B cell (primary cell): ENCODE measurements around the gene PRKD2. TPM values are rescaled to one million over a fixed set of nuclear protein-coding genes. Genes with fewer than 3 reads are reported as not detected.
A peak's percentile ranks its signal among the peaks of the same experiment; 100 is the strongest.

ENCODE experiments used
- ATAC-seq: fragments of 200-7000 bp; cut with Tn5 transposase; one replicate; pipeline ENCODE4 v1.10.0; 2021; ENCODE audit warnings: low read depth, mild to moderate bottlenecking, moderate number of reproducible peaks, moderate library complexity
- CTCF ChIA-PET: fragments of 350-600 bp; sonication (Branson Sonifier 250); formaldehyde crosslinking; loops from one replicate; lab custom pipeline; 2021; ENCODE audit warnings: antibody characterized with exemption, inconsistent platforms; lab: Charles Lee
- POLR2A ChIA-PET: fragments of 350-600 bp; sonication (Branson Sonifier 250); formaldehyde crosslinking; loops from one replicate; lab custom pipeline; 2021; ENCODE audit warnings: antibody characterized with exemption; lab: Charles Lee
- DNase-seq: peaks from one replicate; pipeline ENCODE4 v3.0.0; 2013
- H2AFZ ChIP-seq: 2 replicates; pipeline ENCODE4 v1.6.1; 2012; ENCODE audit warnings: mild to moderate bottlenecking, low read depth, low read length; ENCODE audit not compliant: insufficient read depth, poor library complexity, severe bottlenecking
- H3K27ac ChIP-seq, 2 donors: 1 replicate in 1 of 2; 2 replicates in 1 of 2; pipeline ENCODE4 v1.5.1; 2012 to 2013; ENCODE audit warnings: low read length in 2 of 2, mild to moderate bottlenecking in 2 of 2, moderate library complexity in 1 of 2
- H3K27me3 ChIP-seq, 4 experiments: fragments of 200-600 bp in 1 of 4; sonication (generic) in 1 of 4; replicated peaks in 1 of 4; 1 replicate in 2 of 4; 2 replicates in 2 of 4; pipeline versions ENCODE4 v1.6.1 to v1.7.0; 2013 to 2016; ENCODE audit warnings: low read length in 3 of 4, mild to moderate bottlenecking in 2 of 4, mixed read lengths in 1 of 4, moderate library complexity in 1 of 4; ENCODE audit not compliant: insufficient read depth in 4 of 4, control insufficient read depth in 3 of 4; ENCODE audit errors: control extremely low read depth in 1 of 4
- H3K36me3 ChIP-seq, 2 experiments: replicated peaks in 1 of 2; 1 replicate in 1 of 2; 2 replicates in 1 of 2; pipeline versions ENCODE4 v1.6.1 to v1.7.1; 2013; ENCODE audit warnings: low read length in 1 of 2; ENCODE audit not compliant: insufficient read depth in 2 of 2, control insufficient read depth in 1 of 2; ENCODE audit errors: control extremely low read depth in 1 of 2, extremely low read depth in 1 of 2
- H3K4me1 ChIP-seq, 2 donors: fragments of 200-600 bp in 1 of 2; sonication (generic) in 1 of 2; 1 replicate in 1 of 2; 2 replicates in 1 of 2; pipeline versions ENCODE4 v1.5.1 to v1.6.1; 2013 to 2017; ENCODE audit warnings: low read length in 2 of 2; ENCODE audit not compliant: control insufficient read depth in 2 of 2, insufficient read depth in 2 of 2
- H3K4me2 ChIP-seq: replicated peaks from 2 replicates; pipeline ENCODE3; 2012; ENCODE audit warnings: mild to moderate bottlenecking, low read depth, low read length; ENCODE audit not compliant: poor library complexity, severe bottlenecking
- H3K4me3 ChIP-seq, 5 experiments: fragments of 200-600 bp in 1 of 5; sonication (generic) in 1 of 5; 1 replicate in 3 of 5; 2 replicates in 2 of 5; pipeline versions ENCODE4 v1.5.1 to v1.7.0; 2011 to 2016; ENCODE audit warnings: low read length in 4 of 5, mild to moderate bottlenecking in 4 of 5, low read depth in 2 of 5, control low read depth in 1 of 5, moderate library complexity in 1 of 5; ENCODE audit not compliant: insufficient read depth in 1 of 5; ENCODE audit errors: control extremely low read depth in 1 of 5, extremely low read depth in 1 of 5
- H3K79me2 ChIP-seq: fragments of 200-600 bp; sonication (generic); one replicate; pipeline ENCODE4 v1.6.0; 2016; ENCODE audit warnings: low read length; ENCODE audit not compliant: control insufficient read depth, insufficient read depth
- H3K9ac ChIP-seq: fragments of 200-600 bp; sonication (generic); 2 replicates; pipeline ENCODE4 v1.6.1; 2017; ENCODE audit warnings: mild to moderate bottlenecking, low read length, moderate library complexity
- H3K9me3 ChIP-seq, 3 donors: one replicate each; pipeline versions ENCODE4 v1.6.1 to v1.7.1; 2013; ENCODE audit warnings: low read length in 2 of 3; ENCODE audit not compliant: control insufficient read depth in 2 of 3, insufficient read depth in 1 of 3; ENCODE audit errors: control extremely low read depth in 1 of 3
- H4K20me1 ChIP-seq: 2 replicates; pipeline ENCODE4 v1.6.0; 2012; ENCODE audit warnings: mild to moderate bottlenecking, low read length; ENCODE audit not compliant: insufficient read depth, control insufficient read depth, poor library complexity, severe bottlenecking
- H3K27ac Mint-ChIP-seq: one replicate; pipeline ENCODE4 v1.8.0; 2021; ENCODE audit warnings: mixed read lengths
- H3K27me3 Mint-ChIP-seq: one replicate; pipeline ENCODE4 v1.8.0; 2021; ENCODE audit warnings: mixed read lengths
- H3K4me1 Mint-ChIP-seq: one replicate; pipeline ENCODE4 v1.8.0; 2021; ENCODE audit warnings: mixed read lengths
- H3K4me3 Mint-ChIP-seq: one replicate; pipeline ENCODE4 v1.8.0; 2021; ENCODE audit warnings: mixed read lengths
- H3K9me3 Mint-ChIP-seq: one replicate; pipeline ENCODE4 v1.8.0; 2022; ENCODE audit warnings: mixed read lengths; ENCODE audit not compliant: insufficient read depth
- EZH2 ChIP-seq: IDR thresholded peaks from 2 replicates; pipeline ENCODE4 v1.6.1; 2012; ENCODE audit warnings: borderline replicate concordance, low read depth, mild to moderate bottlenecking, moderate library complexity, low read length; ENCODE audit not compliant: insufficient read depth, poor library complexity, severe bottlenecking
- WGBS: methylation state at CpG from one replicate; pipeline ENCODE4 v1.1.5; 2013; ENCODE audit warnings: missing lambda C conversion rate; ENCODE audit not compliant: insufficient coverage; 5-methylcytosine and 5-hydroxymethylcytosine counted together
- intact Hi-C: fragments of 100-400 bp; cut with micrococcal nuclease; formaldehyde crosslinking; loops from one replicate; pipeline ENCODE4 v1.10.0; 2022
- polyA plus RNA-seq: library from polyadenylated mRNA; depleted of rRNA; stranded (reverse); fragments of >200 nt; gene quantifications from 2 replicates; pipeline ENCODE4 v1.2.3, GENCODE V29; 2012
- total RNA-seq, 2 donors: library from RNA; stranded (reverse); fragments of 120-200 nt in 1 of 2; gene quantifications; 1 replicate in 1 of 2; 2 replicates in 1 of 2; pipeline versions ENCODE4 v1.2.3 to v1.2.4, GENCODE V29; 2013 to 2022
- TF ChIP-seq, protein P1 (sequence below): fragments of 200-600 bp; IDR thresholded peaks from one replicate; pipeline ENCODE4 v1.8.0; 2022; ENCODE audit warnings: antibody characterized with exemption, mild to moderate bottlenecking

Gene PRKD2
- total and polyA plus RNA-seq, 2 donors (not counting 1 experiment from before 2014, with no cell fraction given): 192 to 208 TPM

DNA sequence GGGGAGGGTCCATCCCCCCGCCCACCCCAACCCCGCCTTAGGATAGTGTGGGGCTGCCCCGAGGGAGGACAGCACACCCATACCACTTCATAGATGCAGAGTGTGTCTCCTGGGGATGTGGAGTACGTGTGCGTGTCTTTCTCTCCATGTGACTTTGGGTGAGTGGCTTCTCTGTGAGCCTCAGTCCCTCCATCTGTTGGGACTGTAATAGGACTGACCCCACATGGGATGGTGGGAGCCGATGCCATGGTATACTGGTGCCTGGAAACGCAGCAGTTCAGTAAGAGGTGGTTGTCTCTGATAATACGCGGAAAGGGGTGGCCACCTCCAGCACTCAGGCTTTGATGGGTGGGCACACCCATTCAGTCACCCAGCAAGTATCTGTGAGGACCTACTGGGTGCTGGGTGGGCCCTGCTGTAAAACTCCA lies 816 bp upstream of the PRKD2 start:
- no peaks in the 10 kb centered on the region for H3K9me3 Mint-ChIP-seq
- H3K27me3 Mint-ChIP-seq: no peaks in the 10 kb centered on the region
- peak overlapping the region; percentile 89 to 92 for H3K27ac ChIP-seq
- no peaks in the 10 kb centered on the region for H3K27me3 ChIP-seq
- peaks cover 63 to 77% of the 10 kb centered on the region in 2 donors for H3K4me1 ChIP-seq
- peak overlapping the region; percentile 62 to 99 (median 92) for H3K4me3 ChIP-seq
- WGBS: 4% methylated on average over 4 of the region's 9 CpGs
- ATAC-seq (peak; percentile 6), DNase-seq (peak; percentile 67)
- peaks cover 23% of the 10 kb centered on the region for H4K20me1 ChIP-seq
- H3K4me3 Mint-ChIP-seq: peak overlapping the region; percentile 97
- ChIA-PET CTCF (interaction anchor here (0.6 to 14.9 kb wide), 6 partner anchors 11 to 142 kb away, joined by 3 to 353 read pairs (median 4); no protein-coding TSS in a partner anchor), POLR2A (interaction anchor here (0.8 to 2.5 kb wide), 4 partner anchors 12 to 117 kb away, joined by 3 to 12 read pairs (median 6); partner anchors contain the start of genes CALM3 and DACT3)
- peaks cover 0 to 29% of the 10 kb centered on the region in 2 experiments for H3K36me3 ChIP-seq
- peak overlapping the region; percentile 94 for H3K4me2 ChIP-seq
- intact Hi-C loops: loop anchor here (1.0 to 5.0 kb wide), 2 partner anchors 56 to 100 kb away; partner anchors contain the start of gene DACT3
- H3K9ac ChIP-seq: peak overlapping the region; percentile 92
- peak overlapping the region; percentile 95 for H3K27ac Mint-ChIP-seq
- TF ChIP-seq EZH2: no peak
- TF ChIP-seq, protein P1, sequence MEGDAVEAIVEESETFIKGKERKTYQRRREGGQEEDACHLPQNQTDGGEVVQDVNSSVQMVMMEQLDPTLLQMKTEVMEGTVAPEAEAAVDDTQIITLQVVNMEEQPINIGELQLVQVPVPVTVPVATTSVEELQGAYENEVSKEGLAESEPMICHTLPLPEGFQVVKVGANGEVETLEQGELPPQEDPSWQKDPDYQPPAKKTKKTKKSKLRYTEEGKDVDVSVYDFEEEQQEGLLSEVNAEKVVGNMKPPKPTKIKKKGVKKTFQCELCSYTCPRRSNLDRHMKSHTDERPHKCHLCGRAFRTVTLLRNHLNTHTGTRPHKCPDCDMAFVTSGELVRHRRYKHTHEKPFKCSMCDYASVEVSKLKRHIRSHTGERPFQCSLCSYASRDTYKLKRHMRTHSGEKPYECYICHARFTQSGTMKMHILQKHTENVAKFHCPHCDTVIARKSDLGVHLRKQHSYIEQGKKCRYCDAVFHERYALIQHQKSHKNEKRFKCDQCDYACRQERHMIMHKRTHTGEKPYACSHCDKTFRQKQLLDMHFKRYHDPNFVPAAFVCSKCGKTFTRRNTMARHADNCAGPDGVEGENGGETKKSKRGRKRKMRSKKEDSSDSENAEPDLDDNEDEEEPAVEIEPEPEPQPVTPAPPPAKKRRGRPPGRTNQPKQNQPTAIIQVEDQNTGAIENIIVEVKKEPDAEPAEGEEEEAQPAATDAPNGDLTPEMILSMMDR: no peak
- H3K79me2 ChIP-seq: peaks cover 67% of the 10 kb centered on the region
- no peaks in the 10 kb centered on the region for H3K9me3 ChIP-seq
- H3K4me1 Mint-ChIP-seq: peaks cover 68% of the 10 kb centered on the region
- peak overlapping the region; percentile 74 for H2AFZ ChIP-seq

DNA sequence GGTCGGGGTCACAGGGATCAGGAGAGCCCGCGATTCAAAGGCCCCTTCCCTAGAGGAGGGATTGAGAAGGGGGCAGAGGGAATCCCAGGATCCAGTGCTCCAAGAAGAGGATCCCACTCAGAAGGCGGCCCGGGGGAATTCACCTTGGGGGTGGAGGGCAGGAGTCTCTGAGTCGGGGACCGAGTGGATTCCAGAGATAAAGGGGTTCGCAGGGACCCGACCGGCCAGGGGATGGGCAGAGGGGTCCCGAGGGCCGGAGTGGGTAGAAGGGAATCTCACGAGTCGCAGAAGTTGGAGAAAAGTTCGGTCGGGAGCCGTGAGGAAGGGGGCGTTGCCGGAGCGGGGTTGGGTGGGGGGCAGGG lies 261 bp downstream of the PRKD2 start:
- Histone ChIP-seq H3K36me3 (peaks cover 0 to 22% of the 10 kb centered on the region in 2 experiments), H3K79me2 (peaks cover 67% of the 10 kb centered on the region), H3K4me3 (peak overlapping the region; percentile 64 to 99 (median 92)), H3K9ac (peak overlapping the region; percentile 92), H4K20me1 (peaks cover 32% of the 10 kb centered on the region), H3K9me3 (no peaks in the 10 kb centered on the region), H3K27ac (peak overlapping the region; percentile 82 to 89), H2AFZ (peak overlapping the region; percentile 74), H3K27me3 (no peaks in the 10 kb centered on the region), H3K4me1 (peaks cover 53 to 69% of the 10 kb centered on the region in 2 donors), H3K4me2 (peak overlapping the region; percentile 94)
- ChIA-PET POLR2A (interaction anchor here (0.7 to 0.9 kb wide), 4 partner anchors 12 to 115 kb away, joined by 3 to 7 read pairs (median 4); no protein-coding TSS in a partner anchor), CTCF (interaction anchor here (4.2 kb wide), 1 partner anchor 12 kb away, joined by 55 read pairs; no protein-coding TSS in a partner anchor)
- WGBS: 0% methylated on average over 20 of the region's 20 CpGs
- H3K27me3 Mint-ChIP-seq: no peaks in the 10 kb centered on the region
- peaks cover 61% of the 10 kb centered on the region for H3K4me1 Mint-ChIP-seq
- H3K4me3 Mint-ChIP-seq: peak overlapping the region; percentile 97
- intact Hi-C loops: loop anchor here (5.0 kb wide), 1 partner anchor 99 kb away; no protein-coding TSS in a partner anchor
- ATAC-seq (no peak), DNase-seq (no peak)
- no peaks in the 10 kb centered on the region for H3K9me3 Mint-ChIP-seq
- peak overlapping the region; percentile 95 for H3K27ac Mint-ChIP-seq
- TF ChIP-seq EZH2: no peak
- TF ChIP-seq, protein P1: no peak
